ENCODE measurements around the gene GPD2.

DNA sequence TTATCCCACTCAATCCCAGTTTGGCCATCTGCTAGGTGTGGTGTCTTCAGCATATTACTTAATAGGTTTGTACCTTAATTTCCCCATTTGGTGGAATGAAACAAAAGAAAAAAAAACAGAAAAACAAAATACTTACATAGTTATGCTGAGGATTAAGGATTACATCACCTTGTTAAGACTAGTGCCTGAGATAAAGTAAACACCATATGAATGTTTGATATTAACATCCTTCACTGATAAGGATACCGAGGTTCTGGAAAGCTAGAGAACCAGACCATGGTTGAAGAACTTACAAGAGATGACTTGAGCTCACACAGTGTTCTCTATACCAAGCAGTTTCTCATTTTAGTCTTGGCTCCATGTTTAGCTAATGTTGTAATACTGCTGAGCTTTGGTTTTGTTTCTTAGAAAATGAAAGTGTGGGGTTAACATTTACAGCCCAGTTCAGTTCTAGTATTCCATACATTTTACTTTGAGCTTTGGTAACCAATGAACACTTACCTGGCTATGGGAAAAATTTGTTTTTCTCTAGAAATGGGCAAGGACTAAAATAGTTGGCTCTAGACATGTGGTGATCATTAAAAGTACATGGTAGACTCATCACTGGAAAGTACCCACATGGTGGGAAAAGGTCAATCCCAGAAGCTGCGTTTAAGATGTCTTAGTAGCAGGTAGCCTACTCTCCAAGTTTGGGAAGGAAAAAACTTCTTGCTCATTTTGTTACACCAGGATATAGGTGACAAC, 5.8 kb upstream of the GPD2 start:
- TF ChIP-seq, protein P1, sequence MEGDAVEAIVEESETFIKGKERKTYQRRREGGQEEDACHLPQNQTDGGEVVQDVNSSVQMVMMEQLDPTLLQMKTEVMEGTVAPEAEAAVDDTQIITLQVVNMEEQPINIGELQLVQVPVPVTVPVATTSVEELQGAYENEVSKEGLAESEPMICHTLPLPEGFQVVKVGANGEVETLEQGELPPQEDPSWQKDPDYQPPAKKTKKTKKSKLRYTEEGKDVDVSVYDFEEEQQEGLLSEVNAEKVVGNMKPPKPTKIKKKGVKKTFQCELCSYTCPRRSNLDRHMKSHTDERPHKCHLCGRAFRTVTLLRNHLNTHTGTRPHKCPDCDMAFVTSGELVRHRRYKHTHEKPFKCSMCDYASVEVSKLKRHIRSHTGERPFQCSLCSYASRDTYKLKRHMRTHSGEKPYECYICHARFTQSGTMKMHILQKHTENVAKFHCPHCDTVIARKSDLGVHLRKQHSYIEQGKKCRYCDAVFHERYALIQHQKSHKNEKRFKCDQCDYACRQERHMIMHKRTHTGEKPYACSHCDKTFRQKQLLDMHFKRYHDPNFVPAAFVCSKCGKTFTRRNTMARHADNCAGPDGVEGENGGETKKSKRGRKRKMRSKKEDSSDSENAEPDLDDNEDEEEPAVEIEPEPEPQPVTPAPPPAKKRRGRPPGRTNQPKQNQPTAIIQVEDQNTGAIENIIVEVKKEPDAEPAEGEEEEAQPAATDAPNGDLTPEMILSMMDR (IDR thresholded peaks at IDR 0.05 in 4 of 5, conservative IDR thresholded peaks at IDR 0.05 in 1 of 5): no peak
- TF ChIP-seq POLR2A (IDR thresholded peaks at IDR 0.05): no peak
